ENCODE data around the gene ACADL.

Gene ACADL

GRCh38 chr2:210224941-210225672, at the start of gene ACADL:
ACADL (minus strand) TSS chr2:210225447; CDS start chr2:210225263, 184 bp downstream.
- TF ChIP-seq CTCF (IDR thresholded peaks at IDR 0.05), result no peak
- peak; percentile 87 for DNase-seq (ENCODE audit: low spot score)
- Histone ChIP-seq H3K27ac (peak within 1 kb of the TSS; percentile 86 to 93), H3K4me3 (peak within 1 kb of the TSS; percentile 80)

- no peak overlapping the region for H3K27ac ChIP-seq
- H3K4me3 ChIP-seq, result no peak overlapping the region
- no peak for TF ChIP-seq CTCF (IDR thresholded peaks at IDR 0.05)
- DNase-seq (ENCODE audit: low spot score), result no peak
Measured at GRCh38 chr2:210271300-210271699, 46.1 kb upstream of the ACADL start.

- DNase-seq (ENCODE audit: low spot score), result no peak
- H3K4me3 ChIP-seq, result no peak overlapping the region
- H3K27ac ChIP-seq, result no peak overlapping the region
- TF ChIP-seq CTCF (IDR thresholded peaks at IDR 0.05), result no peak
Measured at GRCh38 chr2:210269148-210269547, 43.9 kb upstream of the ACADL start.

- Histone ChIP-seq H3K27ac (no peak overlapping the region), H3K4me3 (no peak overlapping the region)
- TF ChIP-seq CTCF (IDR thresholded peaks at IDR 0.05), result no peak
- no peak for DNase-seq (ENCODE audit: low spot score)
Measured at GRCh38 chr2:210268281-210268680, 43.0 kb upstream of the ACADL start.

GRCh38 chr2:210267698-210268097, 42.5 kb upstream of the ACADL start:
- Histone ChIP-seq H3K27ac (no peak overlapping the region), H3K4me3 (no peak overlapping the region)
- TF ChIP-seq CTCF (IDR thresholded peaks at IDR 0.05), result no peak
- no peak for DNase-seq (ENCODE audit: low spot score)

- no peak for DNase-seq (ENCODE audit: low spot score)
- Histone ChIP-seq H3K4me3 (no peak overlapping the region), H3K27ac (no peak overlapping the region)
- no peak for TF ChIP-seq CTCF (IDR thresholded peaks at IDR 0.05)
Measured at GRCh38 chr2:210264282-210264681, 39.0 kb upstream of the ACADL start.

- no peak for DNase-seq (ENCODE audit: low spot score)
- Histone ChIP-seq H3K4me3 (no peak overlapping the region), H3K27ac (no peak overlapping the region)
- no peak for TF ChIP-seq CTCF (IDR thresholded peaks at IDR 0.05)
Measured at GRCh38 chr2:210263841-210264240, 38.6 kb upstream of the ACADL start.

Data from coronary artery (tissue), 2 donors.